ENCODE measurements around the gene PAX1.

Gene PAX1

DNA sequence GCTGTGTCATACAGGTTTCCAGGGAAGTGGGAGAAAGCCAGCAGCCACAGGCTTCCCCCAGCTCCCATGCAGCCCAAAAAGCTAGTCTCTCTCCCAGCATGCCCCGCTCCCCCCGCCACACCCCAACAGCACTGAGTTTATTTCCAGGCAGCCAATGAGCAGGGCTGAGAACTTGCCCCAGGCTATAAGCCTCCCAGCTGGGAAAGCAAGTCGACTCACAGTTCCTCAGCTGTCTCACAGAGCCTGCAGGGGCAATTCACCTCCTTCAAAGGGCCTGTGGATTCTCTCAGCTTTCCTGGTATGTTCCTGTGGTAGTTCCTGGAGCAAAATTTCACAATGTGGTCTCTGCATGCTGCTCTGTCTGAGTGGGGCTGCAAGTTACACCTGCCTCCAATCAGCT lies 34.2 kb downstream of the PAX1 start:
- DNase-seq: no peak

DNA sequence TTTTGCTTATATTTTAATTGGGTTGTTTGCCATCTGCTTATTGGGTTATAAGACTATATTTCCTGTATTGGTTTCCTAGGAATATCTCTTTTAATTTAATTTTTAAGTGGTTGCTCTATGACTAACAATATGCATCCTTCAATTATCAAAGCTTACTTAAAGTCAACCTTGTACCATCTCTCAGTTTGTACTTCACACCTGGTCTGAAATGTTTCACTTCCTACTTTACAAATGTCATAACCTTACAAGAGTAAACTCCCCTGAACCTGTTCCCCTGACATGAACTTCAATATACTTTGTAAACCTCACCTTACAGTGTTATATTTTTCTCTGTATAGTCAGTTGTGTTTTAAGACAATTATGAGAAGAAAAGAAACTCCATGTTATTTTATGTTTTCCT lies 35.8 kb downstream of the PAX1 start:
- no peak for DNase-seq

DNA sequence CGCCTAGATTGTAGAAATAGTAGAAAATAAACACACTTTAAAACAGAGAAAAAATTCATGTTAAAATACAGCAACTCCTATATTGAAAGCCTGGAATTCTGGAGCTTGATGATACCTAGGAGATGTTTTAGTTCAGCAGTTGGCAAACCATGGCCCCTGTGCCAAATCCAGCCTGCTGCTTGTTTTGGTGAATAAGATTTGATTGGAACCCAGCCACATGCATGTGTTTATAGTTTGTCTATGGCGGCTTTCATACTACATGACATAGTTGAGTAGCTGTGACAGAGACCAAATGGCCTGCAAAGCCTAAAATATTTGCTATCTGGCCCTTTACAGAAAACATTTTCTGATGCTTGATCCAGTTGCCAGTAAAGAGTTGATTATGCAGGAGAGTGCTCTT lies 57.2 kb downstream of the PAX1 start:
- DNase-seq: no peak

DNA sequence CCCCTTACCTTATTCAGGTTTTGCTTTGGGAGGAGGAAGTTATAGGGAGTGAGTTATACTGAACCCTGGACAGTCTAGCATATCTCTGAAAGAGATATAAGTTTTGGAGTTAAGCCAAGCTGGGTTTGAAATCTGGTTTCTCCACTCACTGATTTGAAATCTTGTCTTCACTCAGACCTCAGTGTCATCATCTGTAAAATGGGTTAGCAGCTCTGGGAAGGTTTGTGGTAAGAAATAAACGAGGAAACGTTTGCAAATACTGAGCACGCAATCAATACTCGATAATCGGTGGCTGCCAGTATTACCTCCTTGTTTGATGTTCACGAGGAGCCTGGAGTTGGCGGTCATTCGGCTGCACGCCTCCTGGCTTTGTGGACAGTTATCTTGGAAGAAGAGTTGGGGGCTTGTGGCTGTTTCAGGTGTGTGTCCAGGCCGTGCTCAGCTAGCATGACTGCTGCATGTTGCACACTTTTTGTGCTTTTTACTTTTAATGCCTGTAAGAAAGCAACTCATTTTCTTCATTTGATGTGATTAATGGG lies 61.8 kb downstream of the PAX1 start:
- DNase-seq: no peak

DNA sequence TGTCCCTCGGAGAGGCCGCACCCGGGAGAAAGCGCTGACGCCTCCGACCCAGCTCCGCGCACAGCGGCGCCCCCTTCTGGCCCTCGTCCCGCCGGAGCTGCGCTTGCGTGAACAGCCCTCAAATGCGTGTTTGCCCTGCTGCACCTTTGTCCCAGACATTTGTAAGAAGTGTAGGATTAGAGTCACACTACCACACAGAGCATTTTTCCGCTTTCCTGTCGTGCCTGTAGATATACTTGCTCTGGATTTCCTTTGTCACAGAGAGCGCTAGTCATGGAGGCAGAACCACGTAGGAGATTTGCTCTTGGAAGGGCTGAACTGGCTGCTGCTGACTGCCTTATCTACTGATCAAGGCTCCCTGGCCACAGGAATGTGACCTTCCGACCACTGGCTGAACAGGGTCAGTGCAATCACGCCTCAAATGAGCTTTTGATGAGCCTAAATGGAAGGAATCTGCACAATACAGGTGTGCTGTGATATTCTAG lies 62.3 kb downstream of the PAX1 start:
- no peak for DNase-seq

Data from fibroblast of skin of scalp (primary cell).